Spinal cord (tissue), 10 donors: ENCODE results near the gene MT1G. TPM values are rescaled to one million over a fixed set of nuclear protein-coding genes. Genes with fewer than 3 reads are reported as not detected.

Source experiments
- DNase-seq, 6 donors: peaks; one replicate each; pipeline versions ENCODE4 v3.0.0 to v3.0.0-alpha.2; 2013 to 2015; ENCODE audit warnings: low spot score in 6 of 6, low read depth in 4 of 6
- H3K27ac ChIP-seq: one replicate; pipeline ENCODE4 v1.5.1; 2013; ENCODE audit warnings: low read depth, low read length, control low read depth
- H3K27me3 ChIP-seq: one replicate; pipeline ENCODE4 v1.6.1; 2013; ENCODE audit warnings: low read length; ENCODE audit not compliant: control insufficient read depth, insufficient read depth
- H3K36me3 ChIP-seq: one replicate; pipeline ENCODE4 v1.6.1; 2013; ENCODE audit warnings: low read length; ENCODE audit not compliant: control insufficient read depth, insufficient read depth
- H3K4me1 ChIP-seq: one replicate; pipeline ENCODE4 v1.6.1; 2013; ENCODE audit warnings: low read length; ENCODE audit not compliant: control insufficient read depth, insufficient read depth
- H3K4me3 ChIP-seq: one replicate; pipeline ENCODE4 v1.5.1; 2013; ENCODE audit warnings: low read depth, low read length, control low read depth
- H3K9me3 ChIP-seq: one replicate; pipeline ENCODE4 v1.6.1; 2013; ENCODE audit warnings: low read length; ENCODE audit not compliant: control insufficient read depth, insufficient read depth
- WGBS: methylation state at CpG from one replicate; pipeline ENCODE4 v1.1.5; 2013; ENCODE audit warnings: missing lambda C conversion rate; ENCODE audit not compliant: insufficient coverage; 5-methylcytosine and 5-hydroxymethylcytosine counted together
- polyA plus RNA-seq, 2 donors: library from polyadenylated mRNA; unstranded; fragments of 120-200 nt; gene quantifications; one replicate each; pipeline ENCODE4 v1.2.1, GENCODE V29; 2013; ENCODE audit not compliant: insufficient read length in 2 of 2
- total RNA-seq, 2 donors: library from RNA; depleted of rRNA in 1 of 2; stranded (reverse); fragments of 120-200 nt in 1 of 2; fragments of >200 nt in 1 of 2; gene quantifications; one replicate each; pipeline versions ENCODE4 v1.2.3 to v1.2.4, GENCODE V29; 2013 to 2014
- donor health status: healthy.

MT1G gene
- total and polyA plus RNA-seq, 4 donors, result 1.7 to 3.1 (median 1.9) TPM

GRCh38 chr16:56643080-56643778 lies 24.6 kb downstream of the MT1G start:
- DNase-seq, result no peak
- H3K4me3 ChIP-seq, result no peak overlapping the region
- peaks cover 17% of the 10 kb centered on the region for H3K4me1 ChIP-seq
- peaks cover 91% of the 10 kb centered on the region for H3K27me3 ChIP-seq
- H3K36me3 ChIP-seq, result no peaks in the 10 kb centered on the region
- no peaks in the 10 kb centered on the region for H3K9me3 ChIP-seq
- WGBS, result 5% methylated on average over 42 of the region's 42 CpGs
- H3K27ac ChIP-seq, result no peak overlapping the region

GRCh38 chr16:56641166-56641565 lies 26.7 kb downstream of the MT1G start:
- Histone ChIP-seq H3K27ac (no peak overlapping the region), H3K9me3 (no peaks in the 10 kb centered on the region), H3K4me3 (no peak overlapping the region), H3K36me3 (no peaks in the 10 kb centered on the region), H3K4me1 (peaks cover 23% of the 10 kb centered on the region), H3K27me3 (peaks cover 91% of the 10 kb centered on the region)
- DNase-seq, result no peak
- 100% methylated on average over 2 of the region's 2 CpGs for WGBS

GRCh38 chr16:56640076-56640475 lies 27.8 kb downstream of the MT1G start:
- no CpG with 5 or more reads among the region's 1 CpG for WGBS
- H3K4me1 ChIP-seq, result peaks cover 30% of the 10 kb centered on the region
- H3K36me3 ChIP-seq, result no peaks in the 10 kb centered on the region
- no peak overlapping the region for H3K4me3 ChIP-seq
- H3K27ac ChIP-seq, result no peak overlapping the region
- H3K27me3 ChIP-seq, result peaks cover 91% of the 10 kb centered on the region
- no peak for DNase-seq
- no peaks in the 10 kb centered on the region for H3K9me3 ChIP-seq

- H3K27me3 ChIP-seq, result peaks cover 91% of the 10 kb centered on the region
These were observed 28.8 kb downstream of the MT1G start for GRCh38 chr16:56639045-56639444.

GRCh38 chr16:56637814-56638750 lies 29.8 kb downstream of the MT1G start, which contains the start of gene MT1A:
Gene MT1A (plus strand): TSS chr16:56638666. CDS start chr16:56638739, 73 bp downstream.
- H3K27me3 ChIP-seq, result peaks cover 91% of the 10 kb centered on the region
- no peak within 1 kb of the TSS for H3K27ac ChIP-seq
- peak within 1 kb of the TSS; percentile 42 for H3K4me3 ChIP-seq
- H3K4me1 ChIP-seq, result peaks cover 34% of the 10 kb centered on the region
- H3K36me3 ChIP-seq, result no peaks in the 10 kb centered on the region
- no peaks in the 10 kb centered on the region for H3K9me3 ChIP-seq
- DNase-seq, result peak in 2 of 6 donors; percentile 54 to 57
- 4% methylated on average over 62 of the region's 68 CpGs for WGBS

More at GRCh38 chr16:56639045-56639444, 28.8 kb downstream of the MT1G start:
- Histone ChIP-seq H3K4me3 (no peak overlapping the region), H3K27ac (no peak overlapping the region), H3K4me1 (peaks cover 36% of the 10 kb centered on the region), H3K9me3 (no peaks in the 10 kb centered on the region), H3K36me3 (no peaks in the 10 kb centered on the region)
- no peak for DNase-seq
- no CpG with 5 or more reads among the region's 1 CpG for WGBS

GRCh38 chr16:56636616-56637413 lies 31.1 kb downstream of the MT1G start:
- Histone ChIP-seq H3K4me1 (peaks cover 44% of the 10 kb centered on the region), H3K9me3 (no peaks in the 10 kb centered on the region), H3K4me3 (no peak overlapping the region), H3K27me3 (peaks cover 94% of the 10 kb centered on the region), H3K27ac (no peak overlapping the region), H3K36me3 (no peaks in the 10 kb centered on the region)
- WGBS, result 23% methylated on average over 6 of the region's 9 CpGs
- no peak for DNase-seq

- H3K4me3 ChIP-seq, result no peak overlapping the region
- H3K27ac ChIP-seq, result no peak overlapping the region
- no peaks in the 10 kb centered on the region for H3K36me3 ChIP-seq
- no peaks in the 10 kb centered on the region for H3K9me3 ChIP-seq
- WGBS, result 5% methylated on average over 37 of the region's 40 CpGs
- no peak for DNase-seq
- H3K27me3 ChIP-seq, result peaks cover 97% of the 10 kb centered on the region
- H3K4me1 ChIP-seq, result peaks cover 45% of the 10 kb centered on the region
These were observed 32.4 kb downstream of the MT1G start for GRCh38 chr16:56635441-56635967.

GRCh38 chr16:56634715-56635440 lies 33.0 kb downstream of the MT1G start:
- 13% methylated on average over 44 of the region's 47 CpGs for WGBS
- peaks cover 45% of the 10 kb centered on the region for H3K4me1 ChIP-seq
- H3K9me3 ChIP-seq, result no peaks in the 10 kb centered on the region
- no peak overlapping the region for H3K27ac ChIP-seq
- H3K27me3 ChIP-seq, result peaks cover 92% of the 10 kb centered on the region
- DNase-seq, result no peak
- H3K36me3 ChIP-seq, result no peaks in the 10 kb centered on the region
- no peak overlapping the region for H3K4me3 ChIP-seq
